HEK293 (cell line): ENCODE results near the gene ZFR.

ENCODE experiments used
- CTCF ChIP-seq: fragments of 450-650 bp; formaldehyde crosslinking; IDR thresholded peaks from 2 replicates; pipeline ENCODE4 v1.5.1; 2016; ENCODE audit warnings: missing biosample characterization, missing genetic modification characterization
- GLI4 ChIP-seq: fragments of 450-650 bp; formaldehyde crosslinking; IDR thresholded peaks from 2 replicates; pipeline ENCODE4 v1.5.1; 2016; ENCODE audit warnings: missing biosample characterization, missing genetic modification characterization
- ZNF133 ChIP-seq: fragments of 450-650 bp; formaldehyde crosslinking; IDR thresholded peaks from 2 replicates; pipeline ENCODE4 v1.5.1; 2016; ENCODE audit warnings: missing biosample characterization, missing genetic modification characterization
- ZNF610 ChIP-seq: fragments of 450-650 bp; formaldehyde crosslinking; IDR thresholded peaks from 2 replicates; pipeline ENCODE4 v1.5.1; 2016; ENCODE audit warnings: missing biosample characterization, missing genetic modification characterization, borderline replicate concordance
- TF ChIP-seq, protein P1 (sequence below): sonication (generic); formaldehyde crosslinking; IDR thresholded peaks from 2 replicates; pipeline ENCODE4 v1.8.1; 2022; ENCODE audit warnings: mild to moderate bottlenecking, moderate library complexity, missing genetic modification reagents

GRCh38 chr5:32432633-32433032, 11.9 kb downstream of the ZFR start:
- no peak for TF ChIP-seq ZNF133 (tag by site-specific recombination)
- TF ChIP-seq CTCF (tag by site-specific recombination) = no peak
- no peak for TF ChIP-seq ZNF610 (tag by site-specific recombination)
- TF ChIP-seq GLI4 (tag by site-specific recombination) = no peak
- TF ChIP-seq, protein P1, sequence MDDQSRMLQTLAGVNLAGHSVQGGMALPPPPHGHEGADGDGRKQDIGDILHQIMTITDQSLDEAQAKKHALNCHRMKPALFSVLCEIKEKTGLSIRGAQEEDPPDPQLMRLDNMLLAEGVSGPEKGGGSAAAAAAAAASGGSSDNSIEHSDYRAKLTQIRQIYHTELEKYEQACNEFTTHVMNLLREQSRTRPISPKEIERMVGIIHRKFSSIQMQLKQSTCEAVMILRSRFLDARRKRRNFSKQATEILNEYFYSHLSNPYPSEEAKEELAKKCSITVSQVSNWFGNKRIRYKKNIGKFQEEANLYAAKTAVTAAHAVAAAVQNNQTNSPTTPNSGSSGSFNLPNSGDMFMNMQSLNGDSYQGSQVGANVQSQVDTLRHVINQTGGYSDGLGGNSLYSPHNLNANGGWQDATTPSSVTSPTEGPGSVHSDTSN (CRISPR knock-in tag) = no peak
